Stimulated activated CD8-positive, alpha-beta memory T cell treated with anti-CD3 and anti-CD28 coated beads, Interleukin-15, amount 100 ng/mL, for 48 hours (primary cell): ENCODE measurements around the gene LCE2A.

Experiments
- DNase-seq, 2 donors: peaks; one replicate each; pipeline ENCODE4 v3.0.0-alpha.2; 2020; ENCODE audit warnings: low read depth in 2 of 2

The LCE2A gene

GRCh38 chr1:152743371-152744145, 45.4 kb downstream of the LCE2A start:
- no peak for DNase-seq

GRCh38 chr1:152745289-152745704, 47.2 kb downstream of the LCE2A start:
- DNase-seq: no peak

GRCh38 chr1:152745765-152746444, 47.8 kb downstream of the LCE2A start:
- no peak for DNase-seq

- DNase-seq: no peak
Observed at GRCh38 chr1:152747831-152748230, 49.7 kb downstream of the LCE2A start.
